WTC11 (cell line): ENCODE measurements around the gene CBY1. TPM values are rescaled to one million over a fixed set of nuclear protein-coding genes. Genes with fewer than 3 reads are reported as not detected.

ENCODE experiments used
- CBFB ChIP-seq: sonication (generic); formaldehyde crosslinking; IDR thresholded peaks from 2 replicates; pipeline ENCODE4 v1.8.1; 2022; ENCODE audit warnings: mild to moderate bottlenecking, low read depth, missing genetic modification reagents
- CREB1 ChIP-seq: sonication (generic); formaldehyde crosslinking; IDR thresholded peaks from 2 replicates; pipeline ENCODE4 v1.8.0; 2023; ENCODE audit warnings: mild to moderate bottlenecking, missing genetic modification reagents
- CREM ChIP-seq: sonication (generic); formaldehyde crosslinking; IDR thresholded peaks from 2 replicates; pipeline ENCODE4 v1.8.1; 2022; ENCODE audit warnings: mild to moderate bottlenecking, missing genetic modification reagents, moderate library complexity
- ELF4 ChIP-seq: sonication (generic); formaldehyde crosslinking; IDR thresholded peaks from 2 replicates; pipeline ENCODE4 v1.8.1; 2022; ENCODE audit warnings: low read depth, mild to moderate bottlenecking, moderate library complexity, missing genetic modification reagents
- FOXK1 ChIP-seq: sonication (generic); formaldehyde crosslinking; IDR thresholded peaks from 2 replicates; pipeline ENCODE4 v1.8.0; 2022; ENCODE audit warnings: mild to moderate bottlenecking, moderate library complexity, missing genetic modification reagents
- GABPB1 ChIP-seq: sonication (generic); formaldehyde crosslinking; IDR thresholded peaks from 2 replicates; pipeline ENCODE4 v1.8.1; 2023; ENCODE audit warnings: mild to moderate bottlenecking, missing genetic modification reagents
- GRHL2 ChIP-seq: fragments of 250-450 bp; sonication (Bioruptor Pico); IDR thresholded peaks from 2 replicates; pipeline ENCODE4 v1.8.0; 2022; ENCODE audit warnings: mild to moderate bottlenecking, moderate library complexity; ENCODE audit not compliant: insufficient replicate concordance, severe bottlenecking
- JUN ChIP-seq: sonication (generic); formaldehyde crosslinking; IDR thresholded peaks from 2 replicates; pipeline ENCODE4 v1.8.0; 2023; ENCODE audit warnings: mild to moderate bottlenecking, missing genetic modification reagents
- NFE2L1 ChIP-seq: sonication (generic); formaldehyde crosslinking; IDR thresholded peaks from 2 replicates; pipeline ENCODE4 v1.8.1; 2023; ENCODE audit warnings: missing genetic modification reagents
- NR3C1 ChIP-seq: sonication (generic); formaldehyde crosslinking; conservative IDR thresholded peaks from 2 replicates; pipeline ENCODE4 v1.8.1; 2023; ENCODE audit warnings: low read depth, mild to moderate bottlenecking, missing genetic modification reagents
- PRRX2 ChIP-seq: fragments of 250-450 bp; sonication (Bioruptor Pico); IDR thresholded peaks from 2 replicates; pipeline ENCODE4 v1.8.0; 2021; ENCODE audit warnings: mild to moderate bottlenecking
- TEAD4 ChIP-seq: sonication (generic); formaldehyde crosslinking; IDR thresholded peaks from 2 replicates; pipeline ENCODE4 v1.8.0; 2022; ENCODE audit warnings: mild to moderate bottlenecking, missing genetic modification reagents
- ZBTB21 ChIP-seq: sonication (generic); formaldehyde crosslinking; IDR thresholded peaks from 2 replicates; pipeline ENCODE4 v1.8.1; 2023; ENCODE audit warnings: mild to moderate bottlenecking, missing genetic modification reagents, borderline replicate concordance
- ZNF232 ChIP-seq: sonication (generic); formaldehyde crosslinking; IDR thresholded peaks from 2 replicates; pipeline ENCODE4 v1.8.0; 2022; ENCODE audit warnings: mild to moderate bottlenecking, missing genetic modification reagents
- ZNF317 ChIP-seq: sonication (generic); formaldehyde crosslinking; IDR thresholded peaks from 2 replicates; pipeline ENCODE4 v1.8.1; 2023; ENCODE audit warnings: low read depth, mild to moderate bottlenecking, moderate library complexity, missing genetic modification reagents, borderline replicate concordance
- ZNF416 ChIP-seq: fragments of 250-450 bp; sonication (Bioruptor Pico); IDR thresholded peaks from 2 replicates; pipeline ENCODE4 v1.9.0; 2021; ENCODE audit warnings: mild to moderate bottlenecking, inconsistent platforms
- ZNF671 ChIP-seq: fragments of 250-450 bp; sonication (Bioruptor Pico); IDR thresholded peaks from 2 replicates; pipeline ENCODE4 v1.8.0; 2021; ENCODE audit warnings: mild to moderate bottlenecking
- total RNA-seq: library from RNA; stranded (reverse); gene quantifications from 3 replicates; pipeline ENCODE4 v1.2.3, GENCODE V29; 2021
- TF ChIP-seq, protein P1 (sequence below): sonication (generic); formaldehyde crosslinking; IDR thresholded peaks from 2 replicates; pipeline ENCODE4 v1.8.1; 2023; ENCODE audit warnings: mild to moderate bottlenecking, missing genetic modification reagents, moderate library complexity
- TF ChIP-seq, protein P2 (sequence below): sonication (generic); formaldehyde crosslinking; IDR thresholded peaks from 2 replicates; pipeline ENCODE4 v1.8.1; 2023; ENCODE audit warnings: mild to moderate bottlenecking, missing genetic modification reagents
- TF ChIP-seq, protein P3 (sequence below): sonication (generic); formaldehyde crosslinking; IDR thresholded peaks from 2 replicates; pipeline ENCODE4 v1.8.0; 2022; ENCODE audit warnings: mild to moderate bottlenecking, missing genetic modification reagents
- TF ChIP-seq, protein P4 (sequence below): sonication (generic); formaldehyde crosslinking; IDR thresholded peaks from 2 replicates; pipeline ENCODE4 v1.8.1; 2022; ENCODE audit warnings: low read depth, missing genetic modification reagents, borderline replicate concordance
- TF ChIP-seq, protein P5 (sequence below): sonication (generic); formaldehyde crosslinking; IDR thresholded peaks from 2 replicates; pipeline ENCODE4 v1.8.1; 2022; ENCODE audit warnings: mild to moderate bottlenecking, missing genetic modification reagents, moderate library complexity, borderline replicate concordance
- TF ChIP-seq, protein P6 (sequence below): fragments of 250-450 bp; sonication (Bioruptor Pico); IDR thresholded peaks from 2 replicates; pipeline ENCODE4 v1.9.0; 2021; ENCODE audit warnings: mild to moderate bottlenecking
- TF ChIP-seq, protein P7 (sequence below): sonication (generic); formaldehyde crosslinking; IDR thresholded peaks from 2 replicates; pipeline ENCODE4 v1.8.0; 2022; ENCODE audit warnings: mild to moderate bottlenecking, missing genetic modification reagents
- TF ChIP-seq, protein P8 (sequence below): sonication (generic); formaldehyde crosslinking; IDR thresholded peaks from 2 replicates; pipeline ENCODE4 v1.8.0; 2022; ENCODE audit warnings: mild to moderate bottlenecking, missing genetic modification reagents
- TF ChIP-seq, protein P9 (sequence below): sonication (generic); formaldehyde crosslinking; IDR thresholded peaks from 2 replicates; pipeline ENCODE4 v1.8.1; 2023; ENCODE audit warnings: mild to moderate bottlenecking, moderate library complexity, missing genetic modification reagents
- TF ChIP-seq, protein P10 (sequence below): fragments of 250-450 bp; sonication (Bioruptor Pico); IDR thresholded peaks from 2 replicates; pipeline ENCODE4 v2.1.2; 2022; ENCODE audit warnings: mild to moderate bottlenecking, moderate library complexity

The CBY1 gene
- total RNA-seq, 1 experiment from 2014 or later, result 26.5 TPM

DNA sequence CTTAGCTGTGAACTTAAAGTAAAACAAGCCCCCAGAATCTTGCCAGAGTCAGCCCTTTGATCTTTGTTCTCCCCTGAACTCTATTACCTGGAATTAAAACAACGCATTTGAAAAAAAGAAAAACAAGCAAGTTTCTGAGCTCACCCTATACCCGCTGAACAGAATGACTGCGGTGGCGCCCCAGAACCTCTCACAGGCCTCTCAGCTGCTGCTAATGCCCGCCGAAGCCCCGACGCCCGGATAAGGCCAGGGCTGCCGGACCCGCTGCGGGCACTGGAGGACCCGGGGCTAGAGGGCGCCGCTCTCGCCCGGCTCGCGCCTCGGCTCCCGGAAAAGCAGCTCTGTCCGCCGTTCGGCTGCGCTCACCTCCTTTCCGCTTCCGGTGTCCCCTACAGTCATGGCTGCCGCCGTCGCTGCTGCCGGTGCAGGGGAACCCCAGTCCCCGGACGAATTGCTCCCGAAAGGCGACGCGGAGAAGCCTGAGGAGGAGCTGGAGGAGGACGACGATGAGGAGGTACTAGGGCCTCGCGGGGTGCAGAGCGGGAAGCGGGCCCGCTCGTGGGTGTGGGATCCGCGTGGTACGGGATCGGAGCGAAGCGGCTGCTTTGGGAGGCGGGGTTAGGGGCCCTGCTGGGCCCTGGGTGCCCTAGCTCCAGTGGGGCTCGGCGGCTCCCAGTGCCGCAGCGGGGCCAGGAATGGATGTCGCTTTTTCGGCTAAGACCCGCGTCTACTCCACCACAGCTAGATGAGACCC is 25.3 kb downstream of the CBY1 start, which contains the start of gene TOMM22 (continued):
- TF ChIP-seq CBFB (CRISPR knock-in tag) (peak; percentile 99), NFE2L1 (CRISPR knock-in tag) (0 out of 2 replicates have a peak, but pooled peaks have one; percentile 70), CREM (CRISPR knock-in tag) (peak; percentile 80), NR3C1 (CRISPR knock-in tag) (peak; percentile 87; the same call in 1 of the 2 replicates), PRRX2 (CRISPR knock-in tag) (no peak), GRHL2 (CRISPR knock-in tag) (no peak), ZNF317 (CRISPR knock-in tag) (no peak), TEAD4 (CRISPR knock-in tag) (no peak; the same call in 1 of the 2 replicates), ZNF671 (CRISPR knock-in tag) (no peak), JUN (peak; percentile 91), ELF4 (CRISPR knock-in tag) (no peak), ZNF416 (CRISPR knock-in tag) (no peak), ZBTB21 (peak; percentile 91), ZNF232 (CRISPR knock-in tag) (peak; percentile 78; the same call in 1 of the 2 replicates), GABPB1 (CRISPR knock-in tag) (peak; percentile 96), FOXK1 (peak; percentile 97), CREB1 (CRISPR knock-in tag) (peak; percentile 83; the same call in 1 of the 2 replicates)
- TF ChIP-seq, protein P1, sequence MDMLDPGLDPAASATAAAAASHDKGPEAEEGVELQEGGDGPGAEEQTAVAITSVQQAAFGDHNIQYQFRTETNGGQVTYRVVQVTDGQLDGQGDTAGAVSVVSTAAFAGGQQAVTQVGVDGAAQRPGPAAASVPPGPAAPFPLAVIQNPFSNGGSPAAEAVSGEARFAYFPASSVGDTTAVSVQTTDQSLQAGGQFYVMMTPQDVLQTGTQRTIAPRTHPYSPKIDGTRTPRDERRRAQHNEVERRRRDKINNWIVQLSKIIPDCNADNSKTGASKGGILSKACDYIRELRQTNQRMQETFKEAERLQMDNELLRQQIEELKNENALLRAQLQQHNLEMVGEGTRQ (CRISPR knock-in tag), result peak; percentile 42; the same call in 1 of the 2 replicates
- TF ChIP-seq, protein P2, sequence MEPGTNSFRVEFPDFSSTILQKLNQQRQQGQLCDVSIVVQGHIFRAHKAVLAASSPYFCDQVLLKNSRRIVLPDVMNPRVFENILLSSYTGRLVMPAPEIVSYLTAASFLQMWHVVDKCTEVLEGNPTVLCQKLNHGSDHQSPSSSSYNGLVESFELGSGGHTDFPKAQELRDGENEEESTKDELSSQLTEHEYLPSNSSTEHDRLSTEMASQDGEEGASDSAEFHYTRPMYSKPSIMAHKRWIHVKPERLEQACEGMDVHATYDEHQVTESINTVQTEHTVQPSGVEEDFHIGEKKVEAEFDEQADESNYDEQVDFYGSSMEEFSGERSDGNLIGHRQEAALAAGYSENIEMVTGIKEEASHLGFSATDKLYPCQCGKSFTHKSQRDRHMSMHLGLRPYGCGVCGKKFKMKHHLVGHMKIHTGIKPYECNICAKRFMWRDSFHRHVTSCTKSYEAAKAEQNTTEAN, result peak; percentile 87
- TF ChIP-seq, protein P3, sequence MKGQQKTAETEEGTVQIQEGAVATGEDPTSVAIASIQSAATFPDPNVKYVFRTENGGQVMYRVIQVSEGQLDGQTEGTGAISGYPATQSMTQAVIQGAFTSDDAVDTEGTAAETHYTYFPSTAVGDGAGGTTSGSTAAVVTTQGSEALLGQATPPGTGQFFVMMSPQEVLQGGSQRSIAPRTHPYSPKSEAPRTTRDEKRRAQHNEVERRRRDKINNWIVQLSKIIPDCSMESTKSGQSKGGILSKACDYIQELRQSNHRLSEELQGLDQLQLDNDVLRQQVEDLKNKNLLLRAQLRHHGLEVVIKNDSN (CRISPR knock-in tag), result no peak
- TF ChIP-seq, protein P4, sequence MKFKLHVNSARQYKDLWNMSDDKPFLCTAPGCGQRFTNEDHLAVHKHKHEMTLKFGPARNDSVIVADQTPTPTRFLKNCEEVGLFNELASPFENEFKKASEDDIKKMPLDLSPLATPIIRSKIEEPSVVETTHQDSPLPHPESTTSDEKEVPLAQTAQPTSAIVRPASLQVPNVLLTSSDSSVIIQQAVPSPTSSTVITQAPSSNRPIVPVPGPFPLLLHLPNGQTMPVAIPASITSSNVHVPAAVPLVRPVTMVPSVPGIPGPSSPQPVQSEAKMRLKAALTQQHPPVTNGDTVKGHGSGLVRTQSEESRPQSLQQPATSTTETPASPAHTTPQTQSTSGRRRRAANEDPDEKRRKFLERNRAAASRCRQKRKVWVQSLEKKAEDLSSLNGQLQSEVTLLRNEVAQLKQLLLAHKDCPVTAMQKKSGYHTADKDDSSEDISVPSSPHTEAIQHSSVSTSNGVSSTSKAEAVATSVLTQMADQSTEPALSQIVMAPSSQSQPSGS (CRISPR knock-in tag), result no peak
- TF ChIP-seq, protein P5, sequence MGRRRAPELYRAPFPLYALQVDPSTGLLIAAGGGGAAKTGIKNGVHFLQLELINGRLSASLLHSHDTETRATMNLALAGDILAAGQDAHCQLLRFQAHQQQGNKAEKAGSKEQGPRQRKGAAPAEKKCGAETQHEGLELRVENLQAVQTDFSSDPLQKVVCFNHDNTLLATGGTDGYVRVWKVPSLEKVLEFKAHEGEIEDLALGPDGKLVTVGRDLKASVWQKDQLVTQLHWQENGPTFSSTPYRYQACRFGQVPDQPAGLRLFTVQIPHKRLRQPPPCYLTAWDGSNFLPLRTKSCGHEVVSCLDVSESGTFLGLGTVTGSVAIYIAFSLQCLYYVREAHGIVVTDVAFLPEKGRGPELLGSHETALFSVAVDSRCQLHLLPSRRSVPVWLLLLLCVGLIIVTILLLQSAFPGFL, result 0 out of 2 replicates have a peak, but pooled peaks have one; percentile 65
- TF ChIP-seq, protein P6, sequence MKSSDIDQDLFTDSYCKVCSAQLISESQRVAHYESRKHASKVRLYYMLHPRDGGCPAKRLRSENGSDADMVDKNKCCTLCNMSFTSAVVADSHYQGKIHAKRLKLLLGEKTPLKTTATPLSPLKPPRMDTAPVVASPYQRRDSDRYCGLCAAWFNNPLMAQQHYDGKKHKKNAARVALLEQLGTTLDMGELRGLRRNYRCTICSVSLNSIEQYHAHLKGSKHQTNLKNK (CRISPR knock-in tag), result no peak
- TF ChIP-seq, protein P7, sequence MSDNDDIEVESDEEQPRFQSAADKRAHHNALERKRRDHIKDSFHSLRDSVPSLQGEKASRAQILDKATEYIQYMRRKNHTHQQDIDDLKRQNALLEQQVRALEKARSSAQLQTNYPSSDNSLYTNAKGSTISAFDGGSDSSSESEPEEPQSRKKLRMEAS (CRISPR knock-in tag), result peak; percentile 83; the same call in 1 of the 2 replicates
- TF ChIP-seq, protein P8, sequence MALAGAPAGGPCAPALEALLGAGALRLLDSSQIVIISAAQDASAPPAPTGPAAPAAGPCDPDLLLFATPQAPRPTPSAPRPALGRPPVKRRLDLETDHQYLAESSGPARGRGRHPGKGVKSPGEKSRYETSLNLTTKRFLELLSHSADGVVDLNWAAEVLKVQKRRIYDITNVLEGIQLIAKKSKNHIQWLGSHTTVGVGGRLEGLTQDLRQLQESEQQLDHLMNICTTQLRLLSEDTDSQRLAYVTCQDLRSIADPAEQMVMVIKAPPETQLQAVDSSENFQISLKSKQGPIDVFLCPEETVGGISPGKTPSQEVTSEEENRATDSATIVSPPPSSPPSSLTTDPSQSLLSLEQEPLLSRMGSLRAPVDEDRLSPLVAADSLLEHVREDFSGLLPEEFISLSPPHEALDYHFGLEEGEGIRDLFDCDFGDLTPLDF, result no peak
- TF ChIP-seq, protein P9, sequence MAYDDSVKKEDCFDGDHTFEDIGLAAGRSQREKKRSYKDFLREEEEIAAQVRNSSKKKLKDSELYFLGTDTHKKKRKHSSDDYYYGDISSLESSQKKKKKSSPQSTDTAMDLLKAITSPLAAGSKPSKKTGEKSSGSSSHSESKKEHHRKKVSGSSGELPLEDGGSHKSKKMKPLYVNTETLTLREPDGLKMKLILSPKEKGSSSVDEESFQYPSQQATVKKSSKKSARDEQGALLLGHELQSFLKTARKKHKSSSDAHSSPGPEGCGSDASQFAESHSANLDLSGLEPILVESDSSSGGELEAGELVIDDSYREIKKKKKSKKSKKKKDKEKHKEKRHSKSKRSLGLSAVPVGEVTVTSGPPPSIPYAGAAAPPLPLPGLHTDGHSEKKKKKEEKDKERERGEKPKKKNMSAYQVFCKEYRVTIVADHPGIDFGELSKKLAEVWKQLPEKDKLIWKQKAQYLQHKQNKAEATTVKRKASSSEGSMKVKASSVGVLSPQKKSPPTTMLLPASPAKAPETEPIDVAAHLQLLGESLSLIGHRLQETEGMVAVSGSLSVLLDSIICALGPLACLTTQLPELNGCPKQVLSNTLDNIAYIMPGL (CRISPR knock-in tag), result peak; percentile 97
- TF ChIP-seq, protein P10, sequence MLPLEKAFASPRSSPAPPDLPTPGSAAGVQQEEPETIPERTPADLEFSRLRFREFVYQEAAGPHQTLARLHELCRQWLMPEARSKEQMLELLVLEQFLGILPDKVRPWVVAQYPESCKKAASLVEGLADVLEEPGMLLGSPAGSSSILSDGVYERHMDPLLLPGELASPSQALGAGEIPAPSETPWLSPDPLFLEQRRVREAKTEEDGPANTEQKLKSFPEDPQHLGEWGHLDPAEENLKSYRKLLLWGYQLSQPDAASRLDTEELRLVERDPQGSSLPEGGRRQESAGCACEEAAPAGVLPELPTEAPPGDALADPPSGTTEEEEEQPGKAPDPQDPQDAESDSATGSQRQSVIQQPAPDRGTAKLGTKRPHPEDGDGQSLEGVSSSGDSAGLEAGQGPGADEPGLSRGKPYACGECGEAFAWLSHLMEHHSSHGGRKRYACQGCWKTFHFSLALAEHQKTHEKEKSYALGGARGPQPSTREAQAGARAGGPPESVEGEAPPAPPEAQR, result no peak
